ENCODE measurements around the gene DDO. TPM values are rescaled to one million over a fixed set of nuclear protein-coding genes. Genes with fewer than 3 reads are reported as not detected.
"Not testable (repeated sequence)": the region's sequence is repeated elsewhere in the genome, so short reads cannot be mapped to it uniquely, and the experiment has no call there.

DDO gene
- total and polyA plus RNA-seq, 9 donors = 0.45 to 2.5 (median 0.88) TPM; not detected in 3

- Histone ChIP-seq H3K4me1 (ENCODE audit: insufficient read depth) (no peaks in the 10 kb centered on the region), H3K4me3 (no peak overlapping the region), H3K27me3 (no peaks in the 10 kb centered on the region), H3K27ac (no peak overlapping the region), H3K36me3 (no peaks in the 10 kb centered on the region), H3K9me3 (no peaks in the 10 kb centered on the region)
- no peak for DNase-seq
- intact Hi-C loops (cut with DNase I) = no loop called here
- TF ChIP-seq EP300 (IDR thresholded peaks at IDR 0.05) (no peak), CTCF (IDR thresholded peaks at IDR 0.05) (no peak), POLR2A (IDR thresholded peaks at IDR 0.05) (no peak)
- 89 to 100% (median 90%) methylated on average over 1 of the region's 1 CpG for WGBS, 3 donors
Observed at GRCh38 chr6:110458476-110458875, 43.1 kb upstream of the DDO start.

GRCh38 chr6:110457567-110458175, 42.3 kb upstream of the DDO start:
- H3K4me3 ChIP-seq; intact Hi-C loops (cut with DNase I); H3K27me3 ChIP-seq; H3K9me3 ChIP-seq; H3K36me3 ChIP-seq; DNase-seq; H3K4me1 ChIP-seq (ENCODE audit: insufficient read depth); H3K27ac ChIP-seq: not testable (repeated sequence)
- WGBS, 3 donors = 78 to 88% (median 85%) methylated on average over 8 of the region's 8 CpGs

- no peak for TF ChIP-seq POLR2A (IDR thresholded peaks at IDR 0.05)
- TF ChIP-seq CTCF (IDR thresholded peaks at IDR 0.05) = no peak
- TF ChIP-seq EP300 (IDR thresholded peaks at IDR 0.05) = no peak
- Histone ChIP-seq H3K9me3 (no peaks in the 10 kb centered on the region), H3K27ac (no peak overlapping the region), H3K4me1 (ENCODE audit: insufficient read depth) (no peaks in the 10 kb centered on the region), H3K27me3 (no peaks in the 10 kb centered on the region), H3K36me3 (no peaks in the 10 kb centered on the region), H3K4me3 (no peak overlapping the region)
- no peak for DNase-seq
- intact Hi-C loops (cut with DNase I) = no loop called here
- 87 to 91% (median 90%) methylated on average over 3 of the region's 3 CpGs for WGBS, 3 donors
Observed at GRCh38 chr6:110456694-110457093, 41.3 kb upstream of the DDO start.

- Histone ChIP-seq H3K4me3 (no peak overlapping the region), H3K9me3 (no peaks in the 10 kb centered on the region), H3K4me1 (ENCODE audit: insufficient read depth) (no peaks in the 10 kb centered on the region), H3K27ac (no peak overlapping the region), H3K36me3 (no peaks in the 10 kb centered on the region), H3K27me3 (no peaks in the 10 kb centered on the region)
- no peak for DNase-seq
- intact Hi-C loops (cut with DNase I) = no loop called here
- WGBS, 3 donors = 39 to 50% (median 46%) methylated on average over 4 of the region's 4 CpGs
- no peak for TF ChIP-seq EP300 (IDR thresholded peaks at IDR 0.05)
- no peak for TF ChIP-seq POLR2A (IDR thresholded peaks at IDR 0.05)
- no peak for TF ChIP-seq CTCF (IDR thresholded peaks at IDR 0.05)
Observed at GRCh38 chr6:110449541-110449895, 34.1 kb upstream of the DDO start.

GRCh38 chr6:110448846-110449540, 33.6 kb upstream of the DDO start:
- no peaks in the 10 kb centered on the region for H3K27me3 ChIP-seq
- H3K4me3 ChIP-seq = no peak overlapping the region
- DNase-seq = no peak
- WGBS, 3 donors = 31 to 38% (median 32%) methylated on average over 4 of the region's 4 CpGs
- intact Hi-C loops (cut with DNase I) = no loop called here
- H3K27ac ChIP-seq = no peak overlapping the region
- no peaks in the 10 kb centered on the region for H3K36me3 ChIP-seq
- no peaks in the 10 kb centered on the region for H3K9me3 ChIP-seq
- TF ChIP-seq EP300 (IDR thresholded peaks at IDR 0.05) (no peak), CTCF (IDR thresholded peaks at IDR 0.05) (no peak), POLR2A (IDR thresholded peaks at IDR 0.05) (no peak)
- H3K4me1 ChIP-seq (ENCODE audit: insufficient read depth) = no peaks in the 10 kb centered on the region

Measured in ovary (tissue), 9 donors.